ENCODE results near the gene SNRNP25.
A peak's percentile ranks its signal among the peaks of the same experiment; 100 is the strongest.
"Not testable (repeated sequence)": the region's sequence is repeated elsewhere in the genome, so short reads cannot be mapped to it uniquely, and the experiment has no call there.

SNRNP25 gene

GRCh38 chr16:53346-54236, at the start of gene SNRNP25, which contains the start of gene POLR3K:
TSS of gene SNRNP25 (plus strand) at chr16:53828. CDS start at chr16:54017, 189 bp downstream.
TSS of gene POLR3K (minus strand) at chr16:53608. CDS start at chr16:53586, 22 bp downstream.
- peak; percentile 97 for ATAC-seq
- DNase-seq: peak; percentile 98

GRCh38 chr16:9903-10665, 43.5 kb upstream of the SNRNP25 start:
- ATAC-seq: peak; percentile 81
- DNase-seq: peak; percentile 1

- ATAC-seq: not testable (repeated sequence)
Observed at GRCh38 chr16:10772-11171, 42.9 kb upstream of the SNRNP25 start.

GRCh38 chr16:17062-17765, 36.4 kb upstream of the SNRNP25 start:
- DNase-seq, ATAC-seq: not testable (repeated sequence)

More at GRCh38 chr16:10772-11171, 42.9 kb upstream of the SNRNP25 start:
- peak; percentile 82 for DNase-seq

GRCh38 chr16:20886-21285, 32.7 kb upstream of the SNRNP25 start:
- ATAC-seq: not testable (repeated sequence)
- peak; percentile 1 for DNase-seq

- not testable (repeated sequence) for DNase-seq, ATAC-seq
Observed at GRCh38 chr16:24151-24550, 29.5 kb upstream of the SNRNP25 start.

- DNase-seq: not testable (repeated sequence)
- ATAC-seq: peak; percentile 78
Observed at GRCh38 chr16:25926-26348, 27.7 kb upstream of the SNRNP25 start.

GRCh38 chr16:30627-31026, 23.0 kb upstream of the SNRNP25 start:
- DNase-seq, ATAC-seq: not testable (repeated sequence)

GRCh38 chr16:33154-33876, 20.3 kb upstream of the SNRNP25 start:
- not testable (repeated sequence) for ATAC-seq, DNase-seq

- no peak for ATAC-seq
- DNase-seq: peak; percentile 2
Observed at GRCh38 chr16:33877-34647, 19.6 kb upstream of the SNRNP25 start.

GRCh38 chr16:34648-34987, 19.0 kb upstream of the SNRNP25 start:
- DNase-seq: peak; percentile 3
- no peak for ATAC-seq

GRCh38 chr16:35011-35677, 18.5 kb upstream of the SNRNP25 start:
- no peak for ATAC-seq
- peak; percentile 5 for DNase-seq

- ATAC-seq: no peak
Observed at GRCh38 chr16:35678-36305, 17.8 kb upstream of the SNRNP25 start.

GRCh38 chr16:36336-36984, 17.2 kb upstream of the SNRNP25 start:
- ATAC-seq: no peak
- peak; percentile 2 for DNase-seq

More at GRCh38 chr16:35678-36305, 17.8 kb upstream of the SNRNP25 start:
- DNase-seq: peak; percentile 1

- DNase-seq (no peak), ATAC-seq (no peak)
Observed at GRCh38 chr16:37511-37910, 16.1 kb upstream of the SNRNP25 start.

GRCh38 chr16:38206-38605, 15.4 kb upstream of the SNRNP25 start:
- not testable (repeated sequence) for DNase-seq

GRCh38 chr16:38941-39892, 14.4 kb upstream of the SNRNP25 start:
- ATAC-seq: peak; percentile 75
- peak; percentile 50 for DNase-seq

More at GRCh38 chr16:38206-38605, 15.4 kb upstream of the SNRNP25 start:
- not testable (repeated sequence) for ATAC-seq

All from stimulated activated naive CD8-positive, alpha-beta T cell treated with anti-CD3 and anti-CD28 coated beads, Interleukin-15, Interleukin-2, amounts not matched to agents 100 U/mL and 50 U/mL, for 24 hours (primary cell).